Peyer's patch (tissue), 4 donors: ENCODE measurements around the gene IFI27. TPM values are rescaled to one million over a fixed set of nuclear protein-coding genes. Genes with fewer than 3 reads are reported as not detected.
A peak's percentile ranks its signal among the peaks of the same experiment; 100 is the strongest.

Experiments used
- DNase-seq, 3 donors: peaks; one replicate each; pipeline ENCODE4 v3.0.0-alpha.2; 2017 to 2019
- H3K27ac ChIP-seq, 4 donors: fragments of 200-600 bp; sonication (generic); one replicate each; pipeline ENCODE4 v1.5.1; 2016 to 2019
- H3K27me3 ChIP-seq, 2 donors: fragments of 200-600 bp; sonication (generic); one replicate each; pipeline ENCODE4 v1.5.1; 2019
- H3K36me3 ChIP-seq, 3 donors: fragments of 200-600 bp; sonication (generic); one replicate each; pipeline ENCODE4 v1.5.1; 2016 to 2019
- H3K4me1 ChIP-seq, 4 donors: fragments of 200-600 bp; sonication (generic); one replicate each; pipeline ENCODE4 v1.5.1; 2016 to 2019
- H3K4me3 ChIP-seq, 4 donors: fragments of 200-600 bp; sonication (generic); 1 replicate in 3 of 4; 2 replicates in 1 of 4; pipeline ENCODE4 v1.5.1; 2016 to 2019; ENCODE audit warnings: mild to moderate bottlenecking in 1 of 4
- H3K9me3 ChIP-seq, 4 donors: fragments of 200-600 bp; sonication (generic); one replicate each; pipeline ENCODE4 v1.5.1; 2016 to 2019; ENCODE audit warnings: mild to moderate bottlenecking in 1 of 4
- CTCF ChIP-seq, 6 experiments: fragments of 450-650 bp in 4 of 6; fragments of 200-600 bp in 2 of 6; sonication (generic) in 1 of 6; IDR thresholded peaks; one replicate each; pipeline ENCODE4 v1.5.1; 2017 to 2019; ENCODE audit warnings: antibody characterized with exemption in 6 of 6, mild to moderate bottlenecking in 3 of 6, moderate library complexity in 1 of 6
- POLR2A ChIP-seq, 2 donors: fragments of 450-650 bp; IDR thresholded peaks; one replicate each; pipeline ENCODE4 v1.5.1; 2017; ENCODE audit warnings: antibody characterized with exemption in 2 of 2, mild to moderate bottlenecking in 2 of 2, moderate library complexity in 2 of 2
- total RNA-seq, 4 donors: library from RNA; depleted of rRNA; stranded (reverse); fragments of >200 nt; gene quantifications; one replicate each; pipeline ENCODE4 v1.1.0, GENCODE V29; 2016

Gene IFI27
- total RNA-seq, 4 donors from 2014 or later, result 163 to 668 (median 294) TPM

- no peak overlapping the region for H3K4me3 ChIP-seq
- DNase-seq, result no peak
- TF ChIP-seq CTCF (IDR thresholded peaks at IDR 0.05) (no peak), POLR2A (IDR thresholded peaks at IDR 0.05) (no peak)
- H3K4me1 ChIP-seq, result no peaks in the 10 kb centered on the region
- H3K27ac ChIP-seq, result no peak overlapping the region
- H3K36me3 ChIP-seq, result peaks cover 0 to 6% (median 0%) of the 10 kb centered on the region in 3 donors
- H3K27me3 ChIP-seq, result no peaks in the 10 kb centered on the region
- no peaks in the 10 kb centered on the region for H3K9me3 ChIP-seq
Observed at GRCh38 chr14:94098326-94098992, 12.1 kb upstream of the IFI27 start.

DNA sequence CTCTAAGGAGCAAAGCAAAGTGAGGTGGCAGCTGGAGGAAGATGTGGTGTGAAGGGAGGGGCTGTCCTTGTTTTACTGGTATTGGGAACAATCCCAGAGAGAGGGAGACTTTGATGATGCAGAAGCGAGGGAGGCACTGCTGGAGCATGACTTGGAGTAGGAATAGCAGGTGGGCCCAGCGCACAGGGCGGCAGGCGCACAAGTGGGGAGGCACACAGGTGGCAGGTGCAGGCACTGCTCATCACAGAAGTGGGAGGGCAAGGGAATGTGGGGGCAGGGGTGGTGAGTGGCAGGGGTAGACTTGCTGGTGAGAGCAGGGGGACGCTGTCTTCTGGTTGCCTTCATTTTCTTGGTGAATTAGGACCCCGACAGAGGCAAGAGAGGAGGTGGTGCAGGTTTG, 11.5 kb upstream of the IFI27 start:
- no peaks in the 10 kb centered on the region for H3K9me3 ChIP-seq
- peaks cover 0 to 6% (median 0%) of the 10 kb centered on the region in 3 donors for H3K36me3 ChIP-seq
- DNase-seq, result no peak
- H3K27me3 ChIP-seq, result no peaks in the 10 kb centered on the region
- no peaks in the 10 kb centered on the region for H3K4me1 ChIP-seq
- H3K27ac ChIP-seq, result no peak overlapping the region
- no peak overlapping the region for H3K4me3 ChIP-seq
- TF ChIP-seq CTCF (IDR thresholded peaks at IDR 0.05) (no peak), POLR2A (IDR thresholded peaks at IDR 0.05) (no peak)

- no peaks in the 10 kb centered on the region for H3K4me1 ChIP-seq
Observed at GRCh38 chr14:94100847-94101246, 9.7 kb upstream of the IFI27 start.

GRCh38 chr14:94101748-94102147, 8.8 kb upstream of the IFI27 start:
- Histone ChIP-seq H3K9me3 (no peaks in the 10 kb centered on the region), H3K4me3 (no peak overlapping the region), H3K36me3 (peaks cover 0 to 5% (median 0%) of the 10 kb centered on the region in 3 donors), H3K27ac (no peak overlapping the region), H3K27me3 (no peaks in the 10 kb centered on the region), H3K4me1 (no peaks in the 10 kb centered on the region)
- TF ChIP-seq CTCF (IDR thresholded peaks at IDR 0.05) (no peak), POLR2A (IDR thresholded peaks at IDR 0.05) (no peak)
- DNase-seq, result no peak

More at GRCh38 chr14:94100847-94101246, 9.7 kb upstream of the IFI27 start:
- peaks cover 0 to 6% (median 0%) of the 10 kb centered on the region in 3 donors for H3K36me3 ChIP-seq
- H3K9me3 ChIP-seq, result no peaks in the 10 kb centered on the region
- DNase-seq, result no peak
- H3K27ac ChIP-seq, result no peak overlapping the region
- no peaks in the 10 kb centered on the region for H3K27me3 ChIP-seq
- H3K4me3 ChIP-seq, result no peak overlapping the region
- no peak for TF ChIP-seq CTCF (IDR thresholded peaks at IDR 0.05)
- TF ChIP-seq POLR2A (IDR thresholded peaks at IDR 0.05), result no peak

DNA sequence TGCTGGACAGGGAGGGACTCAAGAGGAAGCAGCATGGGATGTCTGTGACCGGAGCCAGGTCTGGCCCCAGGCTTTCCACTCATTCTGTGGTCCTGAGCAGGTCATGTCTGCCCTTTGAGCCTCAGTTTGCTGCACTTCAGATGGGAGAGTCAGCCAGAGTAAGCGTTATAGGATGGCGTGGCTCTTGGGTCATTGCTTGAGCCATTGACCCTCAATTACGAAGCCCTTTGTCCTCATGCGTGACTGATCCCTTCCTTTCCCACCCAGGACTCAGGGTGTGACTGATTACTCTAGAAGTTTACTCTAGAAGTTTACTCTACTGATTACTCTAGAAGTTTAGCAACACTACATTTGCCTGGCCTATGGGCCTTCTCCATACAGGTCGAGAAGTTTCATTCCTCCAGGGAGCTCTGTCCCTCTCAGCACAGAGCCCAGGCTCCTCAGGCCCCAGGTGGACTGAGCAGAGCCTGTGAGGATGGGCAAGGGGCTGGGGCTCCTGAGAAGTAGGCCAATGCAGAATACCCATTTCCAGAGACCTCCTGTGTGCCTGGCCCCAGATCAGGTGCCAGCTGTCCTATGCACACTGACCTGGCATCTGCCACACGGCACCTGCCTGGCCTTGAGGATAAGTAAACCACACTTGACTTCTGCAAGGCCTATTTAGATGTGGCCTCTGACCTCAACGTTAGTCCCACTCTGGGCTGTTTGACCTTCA, 7.6 kb upstream of the IFI27 start:
- Histone ChIP-seq H3K27me3 (no peaks in the 10 kb centered on the region), H3K9me3 (no peaks in the 10 kb centered on the region), H3K27ac (peak overlapping the region in 1 of 4 donors; percentile 70), H3K36me3 (no peaks in the 10 kb centered on the region), H3K4me1 (no peaks in the 10 kb centered on the region), H3K4me3 (no peak overlapping the region)
- TF ChIP-seq CTCF (IDR thresholded peaks at IDR 0.05), result no peak
- no peak for TF ChIP-seq POLR2A (IDR thresholded peaks at IDR 0.05)
- peak in 1 of 3 donors; percentile 59 for DNase-seq
